ENCODE measurements around the gene LHFPL5. TPM values are rescaled to one million over a fixed set of nuclear protein-coding genes. Genes with fewer than 3 reads are reported as not detected.

LHFPL5 gene
- polyA plus RNA-seq, 1 experiment: not detected

DNA sequence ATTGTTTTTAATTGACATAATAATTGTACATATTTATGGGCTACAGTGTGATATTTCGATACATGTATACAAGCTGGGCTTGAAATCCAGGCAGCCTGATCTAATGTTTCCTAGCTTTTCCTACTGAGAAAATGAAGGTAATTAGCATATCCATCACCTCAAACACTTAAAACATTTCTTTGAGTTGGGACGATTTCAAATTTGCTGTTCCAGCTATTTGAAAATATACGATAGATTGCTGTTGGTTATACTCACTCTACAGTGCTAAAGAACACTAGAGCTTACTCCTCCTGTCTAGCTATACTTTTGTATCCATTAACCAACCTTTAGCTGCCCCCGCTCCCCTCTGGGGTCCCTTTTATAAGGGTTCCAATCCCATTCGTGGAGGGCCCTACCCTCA, 4.7 kb downstream of the LHFPL5 start:
- TF ChIP-seq, protein P1, sequence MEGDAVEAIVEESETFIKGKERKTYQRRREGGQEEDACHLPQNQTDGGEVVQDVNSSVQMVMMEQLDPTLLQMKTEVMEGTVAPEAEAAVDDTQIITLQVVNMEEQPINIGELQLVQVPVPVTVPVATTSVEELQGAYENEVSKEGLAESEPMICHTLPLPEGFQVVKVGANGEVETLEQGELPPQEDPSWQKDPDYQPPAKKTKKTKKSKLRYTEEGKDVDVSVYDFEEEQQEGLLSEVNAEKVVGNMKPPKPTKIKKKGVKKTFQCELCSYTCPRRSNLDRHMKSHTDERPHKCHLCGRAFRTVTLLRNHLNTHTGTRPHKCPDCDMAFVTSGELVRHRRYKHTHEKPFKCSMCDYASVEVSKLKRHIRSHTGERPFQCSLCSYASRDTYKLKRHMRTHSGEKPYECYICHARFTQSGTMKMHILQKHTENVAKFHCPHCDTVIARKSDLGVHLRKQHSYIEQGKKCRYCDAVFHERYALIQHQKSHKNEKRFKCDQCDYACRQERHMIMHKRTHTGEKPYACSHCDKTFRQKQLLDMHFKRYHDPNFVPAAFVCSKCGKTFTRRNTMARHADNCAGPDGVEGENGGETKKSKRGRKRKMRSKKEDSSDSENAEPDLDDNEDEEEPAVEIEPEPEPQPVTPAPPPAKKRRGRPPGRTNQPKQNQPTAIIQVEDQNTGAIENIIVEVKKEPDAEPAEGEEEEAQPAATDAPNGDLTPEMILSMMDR (IDR thresholded peaks at IDR 0.05; ENCODE audit: low read depth, low read length): no peak
- no peaks in the 10 kb centered on the region for H3K27me3 ChIP-seq (ENCODE audit: control insufficient read depth, insufficient read depth, low read length)
- CTCF ChIA-PET: interaction anchor here (0.6 kb wide), 1 partner anchor 184 kb away, joined by 4 read pairs; no protein-coding TSS in a partner anchor
- DNase-seq (ENCODE audit: low read depth, low spot score): no peak
- H3K27ac ChIP-seq (ENCODE audit: low read depth, low read length): no peak overlapping the region
- no peak overlapping the region for H3K4me3 ChIP-seq (ENCODE audit: low read depth, low read length)
- peaks cover 8% of the 10 kb centered on the region; the same call in 1 of the 2 replicates for H3K9me3 ChIP-seq (ENCODE audit: control insufficient read depth, insufficient read depth, low read length)
- POLR2A ChIA-PET: no interaction called here

DNA sequence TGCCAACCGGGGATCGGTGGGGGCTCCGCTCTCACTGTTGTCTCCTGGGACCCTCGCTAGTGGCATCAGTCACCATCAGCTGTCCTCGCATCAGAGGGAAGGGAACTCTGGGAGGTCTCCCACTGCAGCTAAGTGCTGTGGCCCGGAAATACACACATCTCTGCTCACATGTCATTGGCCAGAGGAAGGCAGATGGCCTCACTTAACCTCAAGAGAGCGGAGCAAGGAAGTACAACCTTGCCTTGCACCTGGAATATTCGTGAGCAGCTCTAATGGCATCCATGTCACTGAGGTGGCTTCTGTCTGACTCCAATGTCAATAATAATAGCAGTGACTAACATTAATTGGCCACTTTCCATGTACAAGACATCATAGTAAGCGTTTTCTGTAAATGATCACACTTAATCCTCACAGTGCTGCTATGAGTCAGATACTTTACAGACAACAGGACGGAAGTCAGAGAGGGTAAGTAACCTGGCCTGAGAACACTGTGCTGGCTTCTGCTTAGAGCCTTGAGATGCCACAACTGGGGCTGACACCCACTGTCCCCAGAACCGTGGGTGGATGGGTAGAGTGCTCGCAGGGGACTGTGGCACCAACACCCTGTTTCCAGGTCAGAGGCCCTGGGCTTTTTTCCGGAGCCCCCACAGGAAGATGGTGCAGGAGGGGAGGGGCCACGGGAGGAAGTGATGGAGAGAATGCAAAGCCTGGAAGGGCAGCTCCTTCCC, 6.0 kb downstream of the LHFPL5 start:
- no peak for DNase-seq (ENCODE audit: low read depth, low spot score)
- POLR2A ChIA-PET: no interaction called here
- TF ChIP-seq, protein P1 (IDR thresholded peaks at IDR 0.05; ENCODE audit: low read depth, low read length): no peak
- H3K27me3 ChIP-seq (ENCODE audit: control insufficient read depth, insufficient read depth, low read length): no peaks in the 10 kb centered on the region
- CTCF ChIA-PET: interaction anchor here (0.6 kb wide), 1 partner anchor 167 kb away, joined by 3 read pairs; no protein-coding TSS in a partner anchor
- H3K27ac ChIP-seq (ENCODE audit: low read depth, low read length): no peak overlapping the region
- no peaks in the 10 kb centered on the region for H3K9me3 ChIP-seq (ENCODE audit: control insufficient read depth, insufficient read depth, low read length)
- no peak overlapping the region for H3K4me3 ChIP-seq (ENCODE audit: low read depth, low read length)

GRCh38 chr6:35811699-35811995, 6.5 kb downstream of the LHFPL5 start:
- POLR2A ChIA-PET: interaction anchor here (0.6 kb wide), 1 partner anchor 119 kb away, joined by 3 read pairs; no protein-coding TSS in a partner anchor
- no peak for DNase-seq (ENCODE audit: low read depth, low spot score)
- Histone ChIP-seq H3K4me3 (ENCODE audit: low read depth, low read length) (no peak overlapping the region), H3K27ac (ENCODE audit: low read depth, low read length) (no peak overlapping the region), H3K27me3 (ENCODE audit: control insufficient read depth, insufficient read depth, low read length) (no peaks in the 10 kb centered on the region), H3K9me3 (ENCODE audit: control insufficient read depth, insufficient read depth, low read length) (no peaks in the 10 kb centered on the region)
- TF ChIP-seq, protein P1 (IDR thresholded peaks at IDR 0.05; ENCODE audit: low read depth, low read length): no peak
- CTCF ChIA-PET: interaction anchor here (0.6 kb wide), 1 partner anchor 167 kb away, joined by 3 read pairs; no protein-coding TSS in a partner anchor

DNA sequence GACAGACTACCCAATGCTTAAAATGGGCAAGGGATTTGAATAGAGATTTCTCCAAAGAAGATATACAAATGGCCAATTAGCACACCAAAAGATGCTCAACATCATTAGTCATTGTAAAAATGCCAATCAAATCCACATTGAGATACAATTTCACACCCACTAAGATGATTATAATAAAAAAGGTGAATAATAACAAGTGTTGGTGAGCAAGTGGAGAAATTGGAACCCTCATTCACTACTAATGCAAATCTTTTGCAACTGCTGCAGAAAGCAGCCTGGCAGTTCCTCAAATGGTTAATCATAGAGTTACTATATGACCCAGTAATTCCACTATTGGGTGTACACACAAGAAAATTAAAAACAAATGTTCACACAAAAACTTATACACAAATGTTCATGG, 12.4 kb downstream of the LHFPL5 start:
- ChIA-PET CTCF (no interaction called here), POLR2A (no interaction called here)
- peaks cover 2% of the 10 kb centered on the region for H3K27me3 ChIP-seq (ENCODE audit: control insufficient read depth, insufficient read depth, low read length)
- no peak for DNase-seq (ENCODE audit: low read depth, low spot score)
- no peak overlapping the region for H3K27ac ChIP-seq (ENCODE audit: low read depth, low read length)
- no peaks in the 10 kb centered on the region; the same call in 1 of the 2 replicates for H3K9me3 ChIP-seq (ENCODE audit: control insufficient read depth, insufficient read depth, low read length)
- TF ChIP-seq, protein P1 (IDR thresholded peaks at IDR 0.05; ENCODE audit: low read depth, low read length): no peak
- no peak overlapping the region for H3K4me3 ChIP-seq (ENCODE audit: low read depth, low read length)

GRCh38 chr6:35823601-35824000, 18.4 kb downstream of the LHFPL5 start:
- ChIA-PET POLR2A (no interaction called here), CTCF (no interaction called here)
- Histone ChIP-seq H3K9me3 (ENCODE audit: control insufficient read depth, insufficient read depth, low read length) (no peaks in the 10 kb centered on the region), H3K27me3 (ENCODE audit: control insufficient read depth, insufficient read depth, low read length) (peaks cover 2% of the 10 kb centered on the region), H3K27ac (ENCODE audit: low read depth, low read length) (no peak overlapping the region), H3K4me3 (ENCODE audit: low read depth, low read length) (no peak overlapping the region)
- no peak for DNase-seq (ENCODE audit: low read depth, low spot score)
- TF ChIP-seq, protein P1 (IDR thresholded peaks at IDR 0.05; ENCODE audit: low read depth, low read length): no peak
